ENCODE data around the gene HLA-DMA. TPM values are rescaled to one million over a fixed set of nuclear protein-coding genes. Genes with fewer than 3 reads are reported as not detected.

HLA-DMA gene
- total RNA-seq, 2 donors from 2014 or later, result 19.4 to 20.2 TPM

- Mint-ChIP-seq H3K27ac (no peak overlapping the region), H3K4me3 (no peak overlapping the region), H3K27me3 (ENCODE audit: low read depth) (peaks cover 7% of the 10 kb centered on the region), H3K9me3 (no peaks in the 10 kb centered on the region), H3K4me1 (ENCODE audit: low read depth) (no peaks in the 10 kb centered on the region), H3K36me3 (ENCODE audit: insufficient read depth in 2 of 2) (no peaks in the 10 kb centered on the region)
- ATAC-seq (replicated peaks in 1 of 2) (no peak), DNase-seq (no peak)
Observed at GRCh38 chr6:32922083-32922482, 30.8 kb downstream of the HLA-DMA start.

DNA sequence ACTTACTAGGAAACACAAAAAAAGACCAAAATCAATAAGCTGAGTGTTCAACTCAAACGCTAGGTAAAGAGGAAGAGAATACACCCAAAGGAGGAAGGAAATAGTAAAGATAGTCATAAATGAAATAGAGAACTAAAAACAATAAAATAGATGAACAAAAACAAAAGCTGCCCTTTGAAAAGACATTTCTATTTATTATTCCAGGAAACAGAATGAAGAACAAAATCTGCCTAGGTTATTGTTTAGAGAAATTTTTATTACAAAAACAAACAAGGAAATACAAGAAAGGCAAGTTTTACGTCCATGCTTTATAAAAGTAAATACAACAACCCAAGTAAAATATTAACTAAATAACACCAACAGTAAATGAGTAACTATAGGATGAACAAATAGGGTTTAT, 32.2 kb downstream of the HLA-DMA start:
- no peak for DNase-seq
- H3K4me1 Mint-ChIP-seq (ENCODE audit: low read depth), result no peaks in the 10 kb centered on the region
- H3K9me3 Mint-ChIP-seq, result no peaks in the 10 kb centered on the region
- no peaks in the 10 kb centered on the region for H3K36me3 Mint-ChIP-seq (ENCODE audit: insufficient read depth in 2 of 2)
- no peak overlapping the region for H3K4me3 Mint-ChIP-seq
- H3K27me3 Mint-ChIP-seq (ENCODE audit: low read depth), result peaks cover 7% of the 10 kb centered on the region
- no peak for ATAC-seq (replicated peaks in 1 of 2)
- peak overlapping the region; percentile 61 for H3K27ac Mint-ChIP-seq

GRCh38 chr6:32912951-32913350, 39.9 kb downstream of the HLA-DMA start:
- no peaks in the 10 kb centered on the region for H3K4me1 Mint-ChIP-seq (ENCODE audit: low read depth)
- no peaks in the 10 kb centered on the region for H3K36me3 Mint-ChIP-seq (ENCODE audit: insufficient read depth in 2 of 2)
- no peak overlapping the region for H3K27ac Mint-ChIP-seq
- H3K9me3 Mint-ChIP-seq, result no peaks in the 10 kb centered on the region
- no peak overlapping the region for H3K4me3 Mint-ChIP-seq
- ATAC-seq (replicated peaks in 1 of 2) (no peak), DNase-seq (no peak)
- H3K27me3 Mint-ChIP-seq (ENCODE audit: low read depth), result peaks cover 22% of the 10 kb centered on the region

- DNase-seq (no peak), ATAC-seq (replicated peaks in 1 of 2) (no peak)
- H3K27me3 Mint-ChIP-seq (ENCODE audit: low read depth), result peaks cover 15% of the 10 kb centered on the region
- no peaks in the 10 kb centered on the region for H3K4me1 Mint-ChIP-seq (ENCODE audit: low read depth)
- no peak overlapping the region for H3K4me3 Mint-ChIP-seq
- H3K9me3 Mint-ChIP-seq, result no peaks in the 10 kb centered on the region
- no peaks in the 10 kb centered on the region for H3K36me3 Mint-ChIP-seq (ENCODE audit: insufficient read depth in 2 of 2)
- H3K27ac Mint-ChIP-seq, result no peak overlapping the region
Observed at GRCh38 chr6:32908897-32909296, 44.0 kb downstream of the HLA-DMA start.

- Mint-ChIP-seq H3K4me1 (ENCODE audit: low read depth) (no peaks in the 10 kb centered on the region), H3K9me3 (no peaks in the 10 kb centered on the region), H3K27ac (no peak overlapping the region), H3K36me3 (ENCODE audit: insufficient read depth in 2 of 2) (no peaks in the 10 kb centered on the region), H3K4me3 (no peak overlapping the region), H3K27me3 (ENCODE audit: low read depth) (peaks cover 6% of the 10 kb centered on the region)
- DNase-seq (no peak), ATAC-seq (replicated peaks in 1 of 2) (no peak)
Observed at GRCh38 chr6:32906539-32906938, 46.4 kb downstream of the HLA-DMA start.

DNA sequence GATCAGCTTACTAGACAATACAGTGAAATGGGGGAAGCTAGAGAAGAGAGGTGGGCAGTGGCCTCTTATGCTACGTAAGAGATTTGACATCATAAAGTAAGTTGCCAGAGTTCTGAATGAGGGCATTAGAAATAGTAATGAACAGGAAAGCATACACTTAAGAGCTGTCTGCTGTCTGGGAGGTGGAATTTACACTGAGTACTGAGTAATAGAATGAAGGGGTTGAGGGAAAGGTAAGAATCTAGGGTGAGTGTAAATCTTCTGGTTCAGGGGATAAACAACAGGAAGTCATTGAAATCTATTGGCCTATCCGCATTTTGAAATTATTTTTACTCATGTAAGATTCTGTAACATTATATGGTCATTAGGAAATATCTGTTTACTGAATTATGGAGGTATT, 47.8 kb downstream of the HLA-DMA start:
- Mint-ChIP-seq H3K4me3 (no peak overlapping the region), H3K36me3 (ENCODE audit: insufficient read depth in 2 of 2) (no peaks in the 10 kb centered on the region), H3K27me3 (ENCODE audit: low read depth) (no peaks in the 10 kb centered on the region), H3K9me3 (no peaks in the 10 kb centered on the region), H3K4me1 (ENCODE audit: low read depth) (no peaks in the 10 kb centered on the region), H3K27ac (no peak overlapping the region)
- DNase-seq (no peak), ATAC-seq (replicated peaks in 1 of 2) (no peak)

DNA sequence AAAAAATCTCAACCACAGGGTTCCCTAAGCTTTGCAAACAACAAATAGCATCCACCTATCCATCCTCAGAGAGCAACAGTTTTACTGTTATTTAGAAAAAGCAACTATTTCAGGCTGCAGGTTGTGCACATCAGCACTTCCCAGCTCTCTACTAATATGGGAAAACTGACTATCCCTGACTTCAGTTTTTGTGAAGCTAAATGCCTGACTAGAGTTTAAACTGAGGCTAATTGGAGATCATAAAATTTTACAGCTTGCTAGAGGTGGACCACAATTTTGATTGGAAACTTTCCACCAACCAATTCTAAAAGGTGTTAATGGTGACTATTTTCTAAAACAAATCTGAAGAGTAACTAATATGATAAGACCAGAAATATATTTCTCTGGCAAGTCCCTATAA, 48.9 kb downstream of the HLA-DMA start:
- no peaks in the 10 kb centered on the region for H3K27me3 Mint-ChIP-seq (ENCODE audit: low read depth)
- H3K9me3 Mint-ChIP-seq, result no peaks in the 10 kb centered on the region
- no peak for DNase-seq
- H3K4me3 Mint-ChIP-seq, result no peak overlapping the region
- no peak for ATAC-seq (replicated peaks in 1 of 2)
- H3K36me3 Mint-ChIP-seq (ENCODE audit: insufficient read depth in 2 of 2), result no peaks in the 10 kb centered on the region
- no peaks in the 10 kb centered on the region for H3K4me1 Mint-ChIP-seq (ENCODE audit: low read depth)
- no peak overlapping the region for H3K27ac Mint-ChIP-seq

Other genes with a start within 250 kb of the HLA-DMA start
- gene HLA-DQA2, start 211.7 kb downstream of the HLA-DMA start, total RNA-seq, result 1 to 10 TPM in 1 of 2 donors, not detected in 1; 1.2 TPM
- under 1 TPM; 0.36 to 0.60 TPM for gene HLA-DQB2, start 189.6 kb downstream of the HLA-DMA start, total RNA-seq
- gene HLA-DOB, start 136.1 kb downstream of the HLA-DMA start, total RNA-seq, result 1 to 10 TPM; 8.0 to 8.1 TPM
- 100 to 1,000 TPM; 117 to 127 TPM for gene TAP2, start 114.4 kb downstream of the HLA-DMA start, total RNA-seq
- 100 to 1,000 TPM; 301 to 305 TPM for gene PSMB8, start 109.0 kb downstream of the HLA-DMA start, total RNA-seq
- gene TAP1, start 99.4 kb downstream of the HLA-DMA start, total RNA-seq, result 100 to 1,000 TPM; 328 to 373 TPM
- gene PSMB9, start 98.9 kb downstream of the HLA-DMA start, total RNA-seq, result 100 to 1,000 TPM; 271 to 299 TPM
- gene HLA-DMB, start 12.1 kb downstream of the HLA-DMA start, total RNA-seq, result 1 to 10 TPM; 3.4 to 3.6 TPM
- 100 to 1,000 TPM; 238 to 291 TPM for gene BRD2, start 15.5 kb upstream of the HLA-DMA start, total RNA-seq
- 1 to 10 TPM; 3.1 to 3.9 TPM for gene HLA-DOA, start 56.5 kb upstream of the HLA-DMA start, total RNA-seq
- 10 to 100 TPM; 11.4 to 25.8 TPM for gene HLA-DPA1, start 120.6 kb upstream of the HLA-DMA start, total RNA-seq
- gene HLA-DPB1, start 122.9 kb upstream of the HLA-DMA start, total RNA-seq, result 10 to 100 TPM; 12.5 to 20.9 TPM
- 1 to 10 TPM; 2.5 to 3.2 TPM for gene COL11A2, start 239.4 kb upstream of the HLA-DMA start, total RNA-seq
- 10 to 100 TPM; 55.6 to 57.5 TPM for gene RXRB, start 247.6 kb upstream of the HLA-DMA start, total RNA-seq
- 10 to 100 TPM; 56.1 to 58.3 TPM for gene SLC39A7, start 247.8 kb upstream of the HLA-DMA start, total RNA-seq